Airway epithelial cell (primary cell): ENCODE results near the gene INSYN2B. TPM values are rescaled to one million over a fixed set of nuclear protein-coding genes. Genes with fewer than 3 reads are reported as not detected.

Source experiments
- total RNA-seq: library from RNA; depleted of rRNA; stranded (reverse); fragments of >200 nt; gene quantifications from 2 replicates; pipeline ENCODE4 v1.2.3, GENCODE V29; 2015

INSYN2B gene
- total RNA-seq: 0.42 and 1.9 TPM in 2 replicates

GRCh38 chr5:169980418-169981053, at the start of gene INSYN2B:
INSYN2B (minus strand) TSS chr5:169980495; CDS start chr5:169883898, 96,597 bp downstream.

Other genes with a start within 250 kb of the INSYN2B start
- gene FOXI1, start 125.4 kb upstream of the INSYN2B start, total RNA-seq: not detected in 2 replicates